Ishikawa (cell line): ENCODE data around the gene DCAF11.

Experiments used
- CEBPB ChIP-seq: IDR thresholded peaks from 2 replicates; pipeline ENCODE4 v1.6.1; 2012
- CREB1 ChIP-seq: IDR thresholded peaks from 2 replicates; pipeline ENCODE4 v1.6.1; 2012; ENCODE audit warnings: low read depth
- EGR1 ChIP-seq: IDR thresholded peaks from 2 replicates; pipeline ENCODE4 v1.6.1; 2012
- EP300 ChIP-seq: IDR thresholded peaks from 2 replicates; pipeline ENCODE4 v1.6.1; 2012; ENCODE audit warnings: borderline replicate concordance
- MAX ChIP-seq: IDR thresholded peaks from 2 replicates; pipeline ENCODE4 v1.6.1; 2012
- NFIC ChIP-seq: IDR thresholded peaks from 2 replicates; pipeline ENCODE4 v1.6.1; 2012
- RAD21 ChIP-seq: IDR thresholded peaks from 2 replicates; pipeline ENCODE4 v1.6.1; 2012; ENCODE audit warnings: low read depth
- TAF1 ChIP-seq: IDR thresholded peaks from 2 replicates; pipeline ENCODE4 v1.6.1; 2012; ENCODE audit warnings: low read depth, mild to moderate bottlenecking
- TEAD4 ChIP-seq: IDR thresholded peaks from 2 replicates; pipeline ENCODE4 v1.6.1; 2012
- TF ChIP-seq, protein P1 (sequence below): IDR thresholded peaks from 2 replicates; pipeline ENCODE4 v1.6.1; 2012; ENCODE audit warnings: low read depth, mild to moderate bottlenecking

DNA sequence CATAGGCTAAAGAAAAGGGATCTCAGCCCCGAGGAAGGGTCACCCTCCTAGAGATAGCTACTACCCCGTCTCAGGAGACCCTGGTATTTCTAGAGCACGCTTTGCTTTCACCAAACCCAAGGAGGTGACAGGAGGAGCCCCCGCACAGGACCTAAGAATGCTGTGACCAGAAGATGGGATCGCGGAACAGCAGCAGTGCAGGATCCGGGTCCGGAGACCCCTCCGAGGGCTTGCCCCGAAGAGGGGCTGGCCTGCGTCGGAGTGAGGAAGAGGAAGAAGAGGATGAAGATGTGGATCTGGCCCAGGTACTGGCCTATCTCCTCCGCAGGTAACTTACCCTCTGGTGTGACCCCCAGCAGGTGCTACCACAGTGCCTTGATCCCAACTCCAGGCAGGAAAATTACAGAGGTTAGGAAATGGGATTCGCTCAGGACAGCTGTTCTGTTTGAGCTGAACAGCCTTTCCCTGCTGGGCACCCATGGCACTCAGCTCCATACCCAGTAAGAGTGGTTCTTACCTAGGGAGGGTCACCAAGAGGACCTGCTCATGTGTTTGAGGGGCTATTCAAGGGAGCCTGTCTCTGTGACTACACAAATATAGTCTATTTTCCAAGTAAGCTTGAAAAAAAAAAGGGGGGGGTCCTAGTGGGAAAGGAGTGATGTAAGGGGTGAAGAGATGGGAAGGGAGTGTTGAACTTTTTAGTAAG lies 998 bp downstream of the DCAF11 start:
- TF ChIP-seq CREB1: no peak
- TF ChIP-seq CEBPB: no peak
- no peak for TF ChIP-seq TAF1
- TF ChIP-seq MAX: no peak
- TF ChIP-seq NFIC: no peak
- 0 out of 2 replicates have a peak, but pooled peaks have one; percentile 15 for TF ChIP-seq TEAD4
- no peak for TF ChIP-seq EP300
- TF ChIP-seq, protein P1, sequence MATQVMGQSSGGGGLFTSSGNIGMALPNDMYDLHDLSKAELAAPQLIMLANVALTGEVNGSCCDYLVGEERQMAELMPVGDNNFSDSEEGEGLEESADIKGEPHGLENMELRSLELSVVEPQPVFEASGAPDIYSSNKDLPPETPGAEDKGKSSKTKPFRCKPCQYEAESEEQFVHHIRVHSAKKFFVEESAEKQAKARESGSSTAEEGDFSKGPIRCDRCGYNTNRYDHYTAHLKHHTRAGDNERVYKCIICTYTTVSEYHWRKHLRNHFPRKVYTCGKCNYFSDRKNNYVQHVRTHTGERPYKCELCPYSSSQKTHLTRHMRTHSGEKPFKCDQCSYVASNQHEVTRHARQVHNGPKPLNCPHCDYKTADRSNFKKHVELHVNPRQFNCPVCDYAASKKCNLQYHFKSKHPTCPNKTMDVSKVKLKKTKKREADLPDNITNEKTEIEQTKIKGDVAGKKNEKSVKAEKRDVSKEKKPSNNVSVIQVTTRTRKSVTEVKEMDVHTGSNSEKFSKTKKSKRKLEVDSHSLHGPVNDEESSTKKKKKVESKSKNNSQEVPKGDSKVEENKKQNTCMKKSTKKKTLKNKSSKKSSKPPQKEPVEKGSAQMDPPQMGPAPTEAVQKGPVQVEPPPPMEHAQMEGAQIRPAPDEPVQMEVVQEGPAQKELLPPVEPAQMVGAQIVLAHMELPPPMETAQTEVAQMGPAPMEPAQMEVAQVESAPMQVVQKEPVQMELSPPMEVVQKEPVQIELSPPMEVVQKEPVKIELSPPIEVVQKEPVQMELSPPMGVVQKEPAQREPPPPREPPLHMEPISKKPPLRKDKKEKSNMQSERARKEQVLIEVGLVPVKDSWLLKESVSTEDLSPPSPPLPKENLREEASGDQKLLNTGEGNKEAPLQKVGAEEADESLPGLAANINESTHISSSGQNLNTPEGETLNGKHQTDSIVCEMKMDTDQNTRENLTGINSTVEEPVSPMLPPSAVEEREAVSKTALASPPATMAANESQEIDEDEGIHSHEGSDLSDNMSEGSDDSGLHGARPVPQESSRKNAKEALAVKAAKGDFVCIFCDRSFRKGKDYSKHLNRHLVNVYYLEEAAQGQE: no peak
- TF ChIP-seq EGR1: no peak
- TF ChIP-seq RAD21: no peak
